Right atrium auricular region (tissue), 2 donors: Measurements from ENCODE around the gene IL16. TPM values are rescaled to one million over a fixed set of nuclear protein-coding genes. Genes with fewer than 3 reads are reported as not detected.

Source experiments
- DNase-seq: peaks from one replicate; pipeline ENCODE4 v3.0.0-alpha.2; 2019; ENCODE audit warnings: low spot score
- H3K27ac ChIP-seq, 2 donors: fragments of 200-600 bp; sonication (generic); 1 replicate in 1 of 2; 2 replicates in 1 of 2; pipeline ENCODE4 v1.5.1; 2016 to 2019
- H3K27me3 ChIP-seq, 2 donors: fragments of 200-600 bp; sonication (generic); one replicate each; pipeline versions ENCODE4 v1.5.1 to v1.6.0; 2017 to 2019
- H3K36me3 ChIP-seq: fragments of 200-600 bp; sonication (generic); one replicate; pipeline ENCODE4 v1.5.1; 2016
- H3K4me1 ChIP-seq, 2 donors: fragments of 200-600 bp; sonication (generic); one replicate each; pipeline versions ENCODE4 v1.5.1 to v1.6.0; 2017 to 2019
- H3K4me3 ChIP-seq, 2 donors: fragments of 200-600 bp; sonication (generic); 1 replicate in 1 of 2; 2 replicates in 1 of 2; pipeline ENCODE4 v1.5.1; 2017 to 2019; ENCODE audit warnings: mild to moderate bottlenecking in 1 of 2, moderate library complexity in 1 of 2
- H3K9me3 ChIP-seq, 2 donors: fragments of 200-600 bp; sonication (generic); one replicate each; pipeline ENCODE4 v1.5.1; 2019
- total RNA-seq, 2 donors: library from RNA; depleted of rRNA; stranded (reverse); fragments of >200 nt; gene quantifications; one replicate each; pipeline ENCODE4 v1.1.0, GENCODE V29; 2016
- TF ChIP-seq, protein P1 (sequence below), 2 donors: fragments of 200-600 bp; sonication (generic); IDR thresholded peaks; one replicate each; pipeline ENCODE4 v1.5.1; 2019; ENCODE audit warnings: antibody characterized with exemption in 2 of 2

Gene IL16
- total RNA-seq, 2 donors from 2014 or later = 3.9 to 12.1 TPM

GRCh38 chr15:81175496-81175895 is 21.2 kb upstream of the IL16 start:
- peaks cover 0 to 11% of the 10 kb centered on the region in 2 donors for H3K4me1 ChIP-seq
- no peaks in the 10 kb centered on the region for H3K27me3 ChIP-seq
- TF ChIP-seq, protein P1, sequence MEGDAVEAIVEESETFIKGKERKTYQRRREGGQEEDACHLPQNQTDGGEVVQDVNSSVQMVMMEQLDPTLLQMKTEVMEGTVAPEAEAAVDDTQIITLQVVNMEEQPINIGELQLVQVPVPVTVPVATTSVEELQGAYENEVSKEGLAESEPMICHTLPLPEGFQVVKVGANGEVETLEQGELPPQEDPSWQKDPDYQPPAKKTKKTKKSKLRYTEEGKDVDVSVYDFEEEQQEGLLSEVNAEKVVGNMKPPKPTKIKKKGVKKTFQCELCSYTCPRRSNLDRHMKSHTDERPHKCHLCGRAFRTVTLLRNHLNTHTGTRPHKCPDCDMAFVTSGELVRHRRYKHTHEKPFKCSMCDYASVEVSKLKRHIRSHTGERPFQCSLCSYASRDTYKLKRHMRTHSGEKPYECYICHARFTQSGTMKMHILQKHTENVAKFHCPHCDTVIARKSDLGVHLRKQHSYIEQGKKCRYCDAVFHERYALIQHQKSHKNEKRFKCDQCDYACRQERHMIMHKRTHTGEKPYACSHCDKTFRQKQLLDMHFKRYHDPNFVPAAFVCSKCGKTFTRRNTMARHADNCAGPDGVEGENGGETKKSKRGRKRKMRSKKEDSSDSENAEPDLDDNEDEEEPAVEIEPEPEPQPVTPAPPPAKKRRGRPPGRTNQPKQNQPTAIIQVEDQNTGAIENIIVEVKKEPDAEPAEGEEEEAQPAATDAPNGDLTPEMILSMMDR (IDR thresholded peaks at IDR 0.05) = no peak
- no peaks in the 10 kb centered on the region for H3K36me3 ChIP-seq
- H3K27ac ChIP-seq = no peak overlapping the region
- H3K4me3 ChIP-seq = no peak overlapping the region
- no peak for DNase-seq
- H3K9me3 ChIP-seq = no peaks in the 10 kb centered on the region

DNA sequence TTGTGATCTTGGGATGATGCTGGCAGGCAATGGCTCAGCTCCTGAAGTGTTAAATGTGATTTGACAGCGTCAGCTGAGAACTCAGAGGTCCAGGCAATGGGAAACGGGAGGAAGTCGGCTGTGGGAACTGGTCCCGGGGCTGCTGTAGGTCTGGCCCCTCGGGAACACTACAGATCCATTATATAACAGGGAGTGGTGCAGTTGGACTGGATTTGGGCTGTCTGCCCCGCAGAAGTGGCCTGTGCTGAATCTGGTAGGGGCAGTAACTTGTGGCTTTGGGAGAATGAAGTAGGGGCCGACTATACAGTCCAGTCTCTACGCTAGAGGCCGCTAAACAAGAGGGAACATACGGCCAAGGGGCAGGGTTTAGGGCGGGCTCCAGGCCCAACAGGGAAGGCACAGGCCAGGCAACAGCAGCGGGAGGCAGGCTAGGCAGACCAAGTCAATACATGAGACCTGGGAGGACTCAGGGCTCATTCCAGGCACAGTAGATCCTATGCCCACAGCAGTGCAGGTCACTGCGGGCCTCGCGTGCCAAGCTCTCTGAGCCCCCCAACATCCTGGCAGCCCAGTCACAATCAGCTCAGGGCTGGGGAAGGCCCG is 20.3 kb upstream of the IL16 start:
- peak; percentile 75 for DNase-seq
- Histone ChIP-seq H3K27me3 (no peaks in the 10 kb centered on the region), H3K4me1 (peaks cover 0 to 11% of the 10 kb centered on the region in 2 donors), H3K4me3 (no peak overlapping the region), H3K36me3 (no peaks in the 10 kb centered on the region), H3K27ac (peak overlapping the region; percentile 68 to 75), H3K9me3 (no peaks in the 10 kb centered on the region)
- TF ChIP-seq, protein P1 (IDR thresholded peaks at IDR 0.05) = no peak

DNA sequence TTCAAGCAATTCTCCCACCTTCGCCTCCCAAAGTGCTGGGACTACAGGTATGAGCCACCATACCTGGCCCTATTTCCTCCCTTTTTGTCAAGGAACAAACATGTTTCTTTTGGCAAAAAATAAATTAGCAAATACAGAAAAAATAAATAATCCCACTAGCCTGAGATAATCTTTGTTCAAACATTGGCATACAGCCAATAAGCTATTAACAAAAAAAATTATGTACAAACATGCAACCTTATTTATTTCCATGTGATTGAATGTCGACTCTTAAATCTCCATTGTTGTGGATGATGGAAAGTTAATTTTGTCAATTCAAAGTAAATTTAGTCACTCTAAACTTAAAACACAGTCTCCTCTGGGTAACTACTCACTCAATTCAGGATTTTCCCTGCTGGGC is 18.3 kb upstream of the IL16 start:
- Histone ChIP-seq H3K9me3 (no peaks in the 10 kb centered on the region), H3K4me1 (peaks cover 0 to 11% of the 10 kb centered on the region in 2 donors)
- TF ChIP-seq, protein P1 (IDR thresholded peaks at IDR 0.05) = no peak

GRCh38 chr15:81181220-81181619 is 15.5 kb upstream of the IL16 start:
- DNase-seq = no peak
- H3K9me3 ChIP-seq = no peaks in the 10 kb centered on the region
- H3K27ac ChIP-seq = peak overlapping the region; percentile 55 to 70
- no peak overlapping the region for H3K4me3 ChIP-seq
- H3K4me1 ChIP-seq = peaks cover 0 to 7% of the 10 kb centered on the region in 2 donors
- no peaks in the 10 kb centered on the region for H3K36me3 ChIP-seq
- H3K27me3 ChIP-seq = no peaks in the 10 kb centered on the region
- TF ChIP-seq, protein P1 (IDR thresholded peaks at IDR 0.05) = no peak

More for the DNA sequence above, 18.3 kb upstream of the IL16 start:
- DNase-seq = no peak
- Histone ChIP-seq H3K27me3 (no peaks in the 10 kb centered on the region), H3K27ac (no peak overlapping the region), H3K4me3 (no peak overlapping the region), H3K36me3 (no peaks in the 10 kb centered on the region)

GRCh38 chr15:81182031-81182755 is 14.5 kb upstream of the IL16 start:
- Histone ChIP-seq H3K4me1 (no peaks in the 10 kb centered on the region), H3K4me3 (peak overlapping the region; percentile 32 to 41), H3K9me3 (no peaks in the 10 kb centered on the region), H3K27me3 (no peaks in the 10 kb centered on the region), H3K27ac (peak overlapping the region; percentile 55 to 70), H3K36me3 (no peaks in the 10 kb centered on the region)
- TF ChIP-seq, protein P1 (IDR thresholded peaks at IDR 0.05) = no peak
- no peak for DNase-seq
